ENCODE results near the gene LLGL2.

- TF ChIP-seq, protein P1, sequence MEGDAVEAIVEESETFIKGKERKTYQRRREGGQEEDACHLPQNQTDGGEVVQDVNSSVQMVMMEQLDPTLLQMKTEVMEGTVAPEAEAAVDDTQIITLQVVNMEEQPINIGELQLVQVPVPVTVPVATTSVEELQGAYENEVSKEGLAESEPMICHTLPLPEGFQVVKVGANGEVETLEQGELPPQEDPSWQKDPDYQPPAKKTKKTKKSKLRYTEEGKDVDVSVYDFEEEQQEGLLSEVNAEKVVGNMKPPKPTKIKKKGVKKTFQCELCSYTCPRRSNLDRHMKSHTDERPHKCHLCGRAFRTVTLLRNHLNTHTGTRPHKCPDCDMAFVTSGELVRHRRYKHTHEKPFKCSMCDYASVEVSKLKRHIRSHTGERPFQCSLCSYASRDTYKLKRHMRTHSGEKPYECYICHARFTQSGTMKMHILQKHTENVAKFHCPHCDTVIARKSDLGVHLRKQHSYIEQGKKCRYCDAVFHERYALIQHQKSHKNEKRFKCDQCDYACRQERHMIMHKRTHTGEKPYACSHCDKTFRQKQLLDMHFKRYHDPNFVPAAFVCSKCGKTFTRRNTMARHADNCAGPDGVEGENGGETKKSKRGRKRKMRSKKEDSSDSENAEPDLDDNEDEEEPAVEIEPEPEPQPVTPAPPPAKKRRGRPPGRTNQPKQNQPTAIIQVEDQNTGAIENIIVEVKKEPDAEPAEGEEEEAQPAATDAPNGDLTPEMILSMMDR (IDR thresholded peaks at IDR 0.05): no peak
- TF ChIP-seq POLR2A (IDR thresholded peaks at IDR 0.05): no peak
Observed at GRCh38 chr17:75590849-75591721, 65.6 kb downstream of the LLGL2 start.

Measured in transverse colon (tissue), 3 donors.